Liver (tissue), 9 donors: ENCODE data around the gene CAPN15. TPM values are rescaled to one million over a fixed set of nuclear protein-coding genes. Genes with fewer than 3 reads are reported as not detected.

Experiments used
- DNase-seq: peaks from one replicate; pipeline ENCODE4 v3.0.0-alpha.2; 2017; ENCODE audit warnings: low spot score
- H3K27ac ChIP-seq, 2 donors: one replicate each; pipeline ENCODE4 v1.7.0; 2013; ENCODE audit warnings: inconsistent platforms in 2 of 2, low read length in 2 of 2, control low read depth in 1 of 2, low read depth in 1 of 2, mild to moderate bottlenecking in 1 of 2
- H3K27me3 ChIP-seq, 4 donors: one replicate each; pipeline versions ENCODE4 v1.6.1 to v1.7.0; 2013; ENCODE audit warnings: low read length in 3 of 4, inconsistent platforms in 1 of 4, mild to moderate bottlenecking in 1 of 4, moderate library complexity in 1 of 4; ENCODE audit not compliant: control insufficient read depth in 4 of 4, insufficient read depth in 4 of 4
- H3K36me3 ChIP-seq, 4 donors: one replicate each; pipeline versions ENCODE4 v1.6.1 to v1.7.0; 2013; ENCODE audit warnings: low read length in 3 of 4, mild to moderate bottlenecking in 3 of 4, low read depth in 1 of 4, moderate library complexity in 1 of 4; ENCODE audit not compliant: control insufficient read depth in 4 of 4, insufficient read depth in 3 of 4
- H3K4me1 ChIP-seq, 4 donors: one replicate each; pipeline versions ENCODE4 v1.6.1 to v1.7.0; 2013; ENCODE audit warnings: low read length in 3 of 4, mild to moderate bottlenecking in 3 of 4, moderate library complexity in 1 of 4; ENCODE audit not compliant: control insufficient read depth in 4 of 4, insufficient read depth in 4 of 4
- H3K4me3 ChIP-seq, 3 donors: one replicate each; pipeline versions ENCODE4 v1.6.1 to v1.7.0; 2013; ENCODE audit warnings: low read length in 3 of 3, control low read depth in 1 of 3, low read depth in 1 of 3, mild to moderate bottlenecking in 1 of 3
- H3K9ac ChIP-seq, 2 donors: one replicate each; pipeline ENCODE4 v1.7.0; 2013; ENCODE audit warnings: low read length in 2 of 2, mild to moderate bottlenecking in 2 of 2, moderate library complexity in 2 of 2, control low read depth in 1 of 2, low read depth in 1 of 2
- H3K9me3 ChIP-seq, 4 donors: one replicate each; pipeline versions ENCODE4 v1.6.1 to v1.7.0; 2013; ENCODE audit warnings: low read length in 3 of 4; ENCODE audit not compliant: control insufficient read depth in 4 of 4
- ATF3 ChIP-seq: IDR thresholded peaks from 2 replicates; pipeline ENCODE4 v1.6.1; 2016; ENCODE audit warnings: antibody characterized with exemption
- FOXA2 ChIP-seq: IDR thresholded peaks from 2 replicates; pipeline ENCODE4 v1.6.1; 2016; ENCODE audit warnings: antibody characterized with exemption
- GABPA ChIP-seq, 2 donors: IDR thresholded peaks in 1 of 2; conservative IDR thresholded peaks in 1 of 2; 2 replicates each; pipeline ENCODE4 v1.6.1; 2016; ENCODE audit warnings: antibody characterized with exemption in 2 of 2, mild to moderate bottlenecking in 1 of 2, moderate library complexity in 1 of 2
- HNF4A ChIP-seq, 2 donors: conservative IDR thresholded peaks; 2 replicates each; pipeline ENCODE4 v1.6.1; 2016; ENCODE audit warnings: antibody characterized with exemption in 2 of 2, mild to moderate bottlenecking in 2 of 2
- HNF4G ChIP-seq: IDR thresholded peaks from 2 replicates; pipeline ENCODE4 v1.6.1; 2016; ENCODE audit warnings: antibody characterized with exemption
- JUND ChIP-seq, 2 donors: IDR thresholded peaks; 2 replicates each; pipeline ENCODE4 v1.6.1; 2016; ENCODE audit warnings: antibody characterized with exemption in 2 of 2
- MAX ChIP-seq: IDR thresholded peaks from 2 replicates; pipeline ENCODE4 v1.6.1; 2016; ENCODE audit warnings: antibody characterized with exemption
- RXRA ChIP-seq, 2 donors: IDR thresholded peaks; 2 replicates each; pipeline ENCODE4 v1.6.1; 2017 to 2018; ENCODE audit warnings: antibody characterized with exemption in 2 of 2, mild to moderate bottlenecking in 1 of 2
- SP1 ChIP-seq: IDR thresholded peaks from 2 replicates; pipeline ENCODE4 v1.6.1; 2018; ENCODE audit warnings: antibody characterized with exemption, mild to moderate bottlenecking
- WGBS: extraction: QIAGEN DNeasy Blood & Tissue Kit; methylation state at CpG from one replicate; pipeline ENCODE4 v1.1.7; 2013; 5-methylcytosine and 5-hydroxymethylcytosine counted together
- polyA plus RNA-seq, 2 donors: library from polyadenylated mRNA; stranded (reverse) in 1 of 2; unstranded in 1 of 2; fragments of 200-250 nt in 1 of 2; fragments of >200 nt in 1 of 2; fragmentation: Nextera tagmentation in 1 of 2; extraction: Ambion mirVana in 1 of 2; gene quantifications; one replicate each; pipeline versions ENCODE4 v1.2.1 to v1.2.3, GENCODE V29; 2013 to 2015
- total RNA-seq, 2 donors: library from RNA; depleted of rRNA; stranded (reverse); fragments of >200 nt; gene quantifications; one replicate each; pipeline ENCODE4 v1.2.3, GENCODE V29; 2014
- TF ChIP-seq, protein P1 (sequence below): fragments of 150-350 bp; IDR thresholded peaks from 2 replicates; pipeline ENCODE4 v1.5.1; 2017; ENCODE audit warnings: improper control_type of control experiment, low read depth, low read length; ENCODE audit not compliant: missing input control
- TF ChIP-seq, protein P2 (sequence below): IDR thresholded peaks from 2 replicates; pipeline ENCODE4 v1.6.1; 2016; ENCODE audit warnings: antibody characterized with exemption, mild to moderate bottlenecking
- donor health status: healthy.
- donor health status: healthy.
- donor health status: healthy.
- donor health status: healthy.
- donor health status: healthy.

CAPN15 gene
- total and polyA plus RNA-seq, 4 donors = 5.9 to 37.2 (median 21.6) TPM

GRCh38 chr16:520847-521246 lies 6.7 kb upstream of the CAPN15 start:
- H3K9ac ChIP-seq = no peak overlapping the region
- 94% methylated on average over 13 of the region's 13 CpGs for WGBS
- H3K27me3 ChIP-seq = no peaks in the 10 kb centered on the region
- H3K9me3 ChIP-seq = no peaks in the 10 kb centered on the region
- peaks cover 2 to 7% (median 2%) of the 10 kb centered on the region in 4 donors for H3K4me1 ChIP-seq
- H3K36me3 ChIP-seq = peaks cover 14 to 27% (median 16%) of the 10 kb centered on the region in 4 donors
- TF ChIP-seq JUND (IDR thresholded peaks at IDR 0.05) (no peak), ATF3 (no peak), GABPA (IDR thresholded peaks at IDR 0.05 in 1 of 2, conservative IDR thresholded peaks at IDR 0.05 in 1 of 2) (no peak), FOXA2 (no peak), HNF4A (conservative IDR thresholded peaks at IDR 0.05) (no peak), MAX (no peak)
- TF ChIP-seq, protein P1, sequence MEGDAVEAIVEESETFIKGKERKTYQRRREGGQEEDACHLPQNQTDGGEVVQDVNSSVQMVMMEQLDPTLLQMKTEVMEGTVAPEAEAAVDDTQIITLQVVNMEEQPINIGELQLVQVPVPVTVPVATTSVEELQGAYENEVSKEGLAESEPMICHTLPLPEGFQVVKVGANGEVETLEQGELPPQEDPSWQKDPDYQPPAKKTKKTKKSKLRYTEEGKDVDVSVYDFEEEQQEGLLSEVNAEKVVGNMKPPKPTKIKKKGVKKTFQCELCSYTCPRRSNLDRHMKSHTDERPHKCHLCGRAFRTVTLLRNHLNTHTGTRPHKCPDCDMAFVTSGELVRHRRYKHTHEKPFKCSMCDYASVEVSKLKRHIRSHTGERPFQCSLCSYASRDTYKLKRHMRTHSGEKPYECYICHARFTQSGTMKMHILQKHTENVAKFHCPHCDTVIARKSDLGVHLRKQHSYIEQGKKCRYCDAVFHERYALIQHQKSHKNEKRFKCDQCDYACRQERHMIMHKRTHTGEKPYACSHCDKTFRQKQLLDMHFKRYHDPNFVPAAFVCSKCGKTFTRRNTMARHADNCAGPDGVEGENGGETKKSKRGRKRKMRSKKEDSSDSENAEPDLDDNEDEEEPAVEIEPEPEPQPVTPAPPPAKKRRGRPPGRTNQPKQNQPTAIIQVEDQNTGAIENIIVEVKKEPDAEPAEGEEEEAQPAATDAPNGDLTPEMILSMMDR = no peak
- no peak overlapping the region for H3K4me3 ChIP-seq
- no peak for DNase-seq
- H3K27ac ChIP-seq = no peak overlapping the region

DNA sequence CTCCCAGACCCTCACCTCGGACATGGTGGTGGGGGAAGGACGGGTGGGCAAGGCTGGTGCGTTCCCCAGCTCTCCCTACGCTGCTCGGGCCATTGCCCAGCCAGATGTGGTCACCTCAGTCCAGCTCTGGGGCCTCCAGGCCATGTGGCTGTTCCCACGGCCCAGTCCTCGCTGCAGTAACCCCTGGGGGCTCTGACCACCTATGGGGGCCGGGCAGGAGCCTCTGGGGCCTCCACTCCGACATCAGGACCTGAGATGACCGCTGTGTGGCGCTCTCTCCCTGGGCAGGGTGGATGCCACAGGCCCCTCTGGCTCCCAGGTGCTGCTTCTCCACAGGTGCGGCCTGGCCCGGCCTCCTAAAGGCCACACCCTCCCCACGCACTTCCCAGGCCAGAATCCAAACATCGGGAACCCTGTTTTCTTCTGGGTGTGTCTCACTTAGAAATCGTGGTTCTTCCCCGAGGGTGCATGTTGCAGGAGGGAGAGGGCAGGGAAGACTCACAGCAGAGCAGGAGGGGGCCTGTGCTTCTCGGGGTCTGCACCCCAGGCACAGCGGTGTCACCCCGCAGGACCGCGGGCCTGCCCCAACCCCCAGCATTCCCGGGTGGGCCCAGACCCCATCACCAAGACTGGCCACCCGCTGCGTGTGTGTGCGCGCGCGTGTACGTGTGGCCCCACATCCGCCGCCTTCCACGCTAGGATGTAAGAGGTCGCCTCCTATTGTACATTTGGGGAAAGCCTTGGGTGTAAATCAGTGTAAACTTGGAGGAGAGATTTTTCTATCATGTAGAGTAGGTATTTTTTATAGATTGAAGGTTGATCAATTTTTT lies 5.9 kb upstream of the CAPN15 start:
- TF ChIP-seq HNF4G (no peak), RXRA (IDR thresholded peaks at IDR 0.05) (no peak), FOXA2 (no peak), SP1 (no peak)
- TF ChIP-seq, protein P2, sequence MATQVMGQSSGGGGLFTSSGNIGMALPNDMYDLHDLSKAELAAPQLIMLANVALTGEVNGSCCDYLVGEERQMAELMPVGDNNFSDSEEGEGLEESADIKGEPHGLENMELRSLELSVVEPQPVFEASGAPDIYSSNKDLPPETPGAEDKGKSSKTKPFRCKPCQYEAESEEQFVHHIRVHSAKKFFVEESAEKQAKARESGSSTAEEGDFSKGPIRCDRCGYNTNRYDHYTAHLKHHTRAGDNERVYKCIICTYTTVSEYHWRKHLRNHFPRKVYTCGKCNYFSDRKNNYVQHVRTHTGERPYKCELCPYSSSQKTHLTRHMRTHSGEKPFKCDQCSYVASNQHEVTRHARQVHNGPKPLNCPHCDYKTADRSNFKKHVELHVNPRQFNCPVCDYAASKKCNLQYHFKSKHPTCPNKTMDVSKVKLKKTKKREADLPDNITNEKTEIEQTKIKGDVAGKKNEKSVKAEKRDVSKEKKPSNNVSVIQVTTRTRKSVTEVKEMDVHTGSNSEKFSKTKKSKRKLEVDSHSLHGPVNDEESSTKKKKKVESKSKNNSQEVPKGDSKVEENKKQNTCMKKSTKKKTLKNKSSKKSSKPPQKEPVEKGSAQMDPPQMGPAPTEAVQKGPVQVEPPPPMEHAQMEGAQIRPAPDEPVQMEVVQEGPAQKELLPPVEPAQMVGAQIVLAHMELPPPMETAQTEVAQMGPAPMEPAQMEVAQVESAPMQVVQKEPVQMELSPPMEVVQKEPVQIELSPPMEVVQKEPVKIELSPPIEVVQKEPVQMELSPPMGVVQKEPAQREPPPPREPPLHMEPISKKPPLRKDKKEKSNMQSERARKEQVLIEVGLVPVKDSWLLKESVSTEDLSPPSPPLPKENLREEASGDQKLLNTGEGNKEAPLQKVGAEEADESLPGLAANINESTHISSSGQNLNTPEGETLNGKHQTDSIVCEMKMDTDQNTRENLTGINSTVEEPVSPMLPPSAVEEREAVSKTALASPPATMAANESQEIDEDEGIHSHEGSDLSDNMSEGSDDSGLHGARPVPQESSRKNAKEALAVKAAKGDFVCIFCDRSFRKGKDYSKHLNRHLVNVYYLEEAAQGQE = no peak
- Histone ChIP-seq H3K4me3 (no peak overlapping the region), H3K9me3 (no peaks in the 10 kb centered on the region), H3K4me1 (peaks cover 5 to 14% (median 10%) of the 10 kb centered on the region in 4 donors), H3K27ac (no peak overlapping the region), H3K27me3 (no peaks in the 10 kb centered on the region), H3K9ac (no peak overlapping the region), H3K36me3 (peaks cover 10 to 22% (median 13%) of the 10 kb centered on the region in 4 donors)
- DNase-seq = no peak
- WGBS = 87% methylated on average over 34 of the region's 34 CpGs
